Motor neuron (in vitro differentiated cells): Measurements from ENCODE around the gene IL1RAPL1. TPM values are rescaled to one million over a fixed set of nuclear protein-coding genes. Genes with fewer than 3 reads are reported as not detected.
A peak's percentile ranks its signal among the peaks of the same experiment; 100 is the strongest.

Experiments used
- ATAC-seq, 8 experiments: fragments of 200-7000 bp; cut with Tn5 transposase; replicated peaks in 6 of 8; 2 replicates each; pipeline ENCODE4 v1.8.0; 2021; ENCODE audit warnings: mild to moderate bottlenecking in 8 of 8, moderate library complexity in 8 of 8
- H3K27ac ChIP-seq, 2 donors: fragments of 250-450 bp; sonication (Bioruptor Pico); 2 replicates each; pipeline ENCODE4 v1.9.0; 2021; ENCODE audit warnings: antibody characterized with exemption in 2 of 2, mild to moderate bottlenecking in 2 of 2, moderate library complexity in 1 of 2
- H3K4me1 ChIP-seq, 2 donors: fragments of 250-450 bp; sonication (Bioruptor Pico); replicated peaks in 1 of 2; 2 replicates each; pipeline ENCODE4 v1.6.1; 2021; ENCODE audit warnings: antibody characterized with exemption in 2 of 2, mild to moderate bottlenecking in 2 of 2, moderate library complexity in 1 of 2
- H3K4me3 ChIP-seq, 5 donors: fragments of 250-450 bp; sonication (Bioruptor Pico); 2 replicates each; pipeline ENCODE4 v1.9.0; 2021; ENCODE audit warnings: antibody characterized with exemption in 5 of 5, mild to moderate bottlenecking in 5 of 5, moderate library complexity in 4 of 5
- WGBS, 10 experiments: fragments of 450-650 bp; shearing (Covaris generic); methylation state at CpG; one replicate each; pipeline ENCODE4 v1.0.0; 2022; 5-methylcytosine and 5-hydroxymethylcytosine counted together
- in situ Hi-C, 9 experiments: fragments of 400-800 bp; cut with MboI; loops; one replicate each; pipeline ENCODE4 v1.15.0; 2021; ENCODE audit warnings: low sequenced_read_pairs in 9 of 9, low pct_unique_long_range_greater_than_20kb in 2 of 9; ENCODE audit not compliant: unreplicated experiment in 9 of 9
- total RNA-seq, 8 experiments: library from RNA; unstranded; fragments of 300-600 nt; gene quantifications; 2 replicates each; pipeline versions ENCODE4 v1.2.3 to v1.2.4, GENCODE V29; 2022

Gene IL1RAPL1
- total RNA-seq, 8 experiments from 2014 or later, result 0.18 to 6.1 (median 4.0) TPM; not detected in 2

- in situ Hi-C loops, result no loop called here
- Histone ChIP-seq H3K27ac (no peak overlapping the region), H3K4me3 (no peak overlapping the region), H3K4me1 (no peaks in the 10 kb centered on the region)
- no peak for ATAC-seq
- 20 to 87% (median 62%) methylated on average over 1 to 2 of the region's 2 CpGs; no CpG with 5 or more reads in 7 of the 10 experiments for WGBS, 10 experiments
These were observed 994.0 kb downstream of the IL1RAPL1 start for GRCh38 chrX:29581223-29581622.

- in situ Hi-C loops, result no loop called here
- Histone ChIP-seq H3K4me3 (no peak overlapping the region), H3K4me1 (no peaks in the 10 kb centered on the region), H3K27ac (no peak overlapping the region)
- ATAC-seq, result no peak
- 0 to 17% (median 0%) methylated on average over 1 of the region's 2 CpGs; no CpG with 5 or more reads in 7 of the 10 experiments for WGBS, 10 experiments
These were observed 999.9 kb downstream of the IL1RAPL1 start for GRCh38 chrX:29587107-29587506.

GRCh38 chrX:29590921-29591320 lies 1003.7 kb downstream of the IL1RAPL1 start:
- no peak for ATAC-seq
- no peaks in the 10 kb centered on the region for H3K4me1 ChIP-seq
- in situ Hi-C loops, result no loop called here
- H3K27ac ChIP-seq, result no peak overlapping the region
- H3K4me3 ChIP-seq, result no peak overlapping the region
- 40 to 50% (median 50%) methylated on average over 1 to 2 of the region's 3 CpGs; no CpG with 5 or more reads in 7 of the 10 experiments for WGBS, 10 experiments

GRCh38 chrX:29604381-29604780 lies 1017.1 kb downstream of the IL1RAPL1 start:
- WGBS, 10 experiments, result 70 to 100% (median 91%) methylated on average over 1 to 6 of the region's 7 CpGs; no CpG with 5 or more reads in 4 of the 10 experiments
- Histone ChIP-seq H3K27ac (no peak overlapping the region), H3K4me3 (no peak overlapping the region), H3K4me1 (no peaks in the 10 kb centered on the region)
- ATAC-seq, result no peak
- in situ Hi-C loops, result no loop called here

GRCh38 chrX:29617276-29617675 lies 1030.0 kb downstream of the IL1RAPL1 start:
- peak in 2 of 8 experiments; percentile 22 to 38 for ATAC-seq
- no peaks in the 10 kb centered on the region for H3K4me1 ChIP-seq
- no peak overlapping the region for H3K27ac ChIP-seq
- in situ Hi-C loops, result no loop called here
- 40 to 100% (median 83%) methylated on average over 1 to 3 of the region's 3 CpGs; no CpG with 5 or more reads in 6 of the 10 experiments for WGBS, 10 experiments
- H3K4me3 ChIP-seq, result no peak overlapping the region

- 30 to 40% methylated on average over 4 of the region's 4 CpGs; no CpG with 5 or more reads in 8 of the 10 experiments for WGBS, 10 experiments
- in situ Hi-C loops, result no loop called here
- ATAC-seq, result no peak
- Histone ChIP-seq H3K27ac (no peak overlapping the region), H3K4me1 (no peaks in the 10 kb centered on the region), H3K4me3 (no peak overlapping the region)
These were observed 1030.5 kb downstream of the IL1RAPL1 start for GRCh38 chrX:29617725-29618124.

GRCh38 chrX:29627833-29628232 lies 1040.6 kb downstream of the IL1RAPL1 start:
- in situ Hi-C loops, result no loop called here
- Histone ChIP-seq H3K4me3 (no peak overlapping the region), H3K4me1 (no peaks in the 10 kb centered on the region), H3K27ac (no peak overlapping the region)
- WGBS, 10 experiments, result 0 to 43% methylated on average over 1 of the region's 1 CpG; no CpG with 5 or more reads in 8 of the 10 experiments
- no peak for ATAC-seq

- in situ Hi-C loops, result no loop called here
- ATAC-seq, result no peak
- 0 to 83% (median 28%) methylated on average over 1 to 2 of the region's 2 CpGs; no CpG with 5 or more reads in 2 of the 10 experiments for WGBS, 10 experiments
- Histone ChIP-seq H3K4me1 (no peaks in the 10 kb centered on the region), H3K4me3 (no peak overlapping the region), H3K27ac (no peak overlapping the region)
These were observed 1047.3 kb downstream of the IL1RAPL1 start for GRCh38 chrX:29634516-29634915.

GRCh38 chrX:29636331-29636730 lies 1049.1 kb downstream of the IL1RAPL1 start:
- 0 to 87% (median 40%) methylated on average over 1 to 3 of the region's 3 CpGs; no CpG with 5 or more reads in 2 of the 10 experiments for WGBS, 10 experiments
- no peak for ATAC-seq
- no peaks in the 10 kb centered on the region for H3K4me1 ChIP-seq
- in situ Hi-C loops, result no loop called here
- H3K4me3 ChIP-seq, result no peak overlapping the region
- no peak overlapping the region for H3K27ac ChIP-seq

GRCh38 chrX:29640106-29640505 lies 1052.9 kb downstream of the IL1RAPL1 start:
- WGBS, 10 experiments, result 0 to 56% methylated on average over 1 to 2 of the region's 2 CpGs; no CpG with 5 or more reads in 8 of the 10 experiments
- Histone ChIP-seq H3K4me3 (no peak overlapping the region), H3K4me1 (no peaks in the 10 kb centered on the region), H3K27ac (no peak overlapping the region)
- peak in 6 of 8 experiments; percentile 55 to 96 (median 87) for ATAC-seq
- in situ Hi-C loops, result no loop called here

GRCh38 chrX:29641461-29641860 lies 1054.2 kb downstream of the IL1RAPL1 start:
- H3K27ac ChIP-seq, result no peak overlapping the region
- no peak for ATAC-seq

GRCh38 chrX:29643181-29643580 lies 1055.9 kb downstream of the IL1RAPL1 start:
- H3K4me3 ChIP-seq, result no peak overlapping the region
- in situ Hi-C loops, result no loop called here
- 82 to 100% (median 94%) methylated on average over 2 of the region's 2 CpGs; no CpG with 5 or more reads in 7 of the 10 experiments for WGBS, 10 experiments
- no peaks in the 10 kb centered on the region for H3K4me1 ChIP-seq
- no peak for ATAC-seq
- H3K27ac ChIP-seq, result no peak overlapping the region

More at GRCh38 chrX:29641461-29641860, 1054.2 kb downstream of the IL1RAPL1 start:
- in situ Hi-C loops, result no loop called here
- 0 to 64% (median 40%) methylated on average over 1 of the region's 1 CpG; no CpG with 5 or more reads in 7 of the 10 experiments for WGBS, 10 experiments
- Histone ChIP-seq H3K4me1 (no peaks in the 10 kb centered on the region), H3K4me3 (no peak overlapping the region)

- in situ Hi-C loops, result no loop called here
- Histone ChIP-seq H3K27ac (no peak overlapping the region), H3K4me1 (no peaks in the 10 kb centered on the region), H3K4me3 (no peak overlapping the region)
- ATAC-seq, result no peak
- WGBS, 10 experiments, result 38 to 83% (median 65%) methylated on average over 1 of the region's 1 CpG; no CpG with 5 or more reads in 6 of the 10 experiments
These were observed 1060.9 kb downstream of the IL1RAPL1 start for GRCh38 chrX:29648161-29648560.

- Histone ChIP-seq H3K27ac (no peak overlapping the region), H3K4me1 (no peaks in the 10 kb centered on the region), H3K4me3 (no peak overlapping the region)
- in situ Hi-C loops, result no loop called here
- 0 to 40% (median 0%) methylated on average over 1 of the region's 1 CpG; no CpG with 5 or more reads in 5 of the 10 experiments for WGBS, 10 experiments
- ATAC-seq, result peak in 2 of 8 experiments; percentile 52 to 53
These were observed 1065.2 kb downstream of the IL1RAPL1 start for GRCh38 chrX:29652484-29652883.
